Measurements from ENCODE around the gene TNS3. TPM values are rescaled to one million over a fixed set of nuclear protein-coding genes. Genes with fewer than 3 reads are reported as not detected.

Gene TNS3
- total and polyA plus RNA-seq, 2 experiments from 2014 or later = 2.7 to 5.7 TPM

GRCh38 chr7:47301105-47301477 is 280.8 kb downstream of the TNS3 start:
- H3K27me3 ChIP-seq = no peaks in the 10 kb centered on the region
- no peak for TF ChIP-seq CTCF (IDR thresholded peaks at IDR 0.05; ENCODE audit: low read depth, low read length)
- H3K4me3 ChIP-seq = no peak overlapping the region
- no peak overlapping the region for H3K27ac ChIP-seq
- H3K36me3 ChIP-seq = no peaks in the 10 kb centered on the region
- H3K4me1 ChIP-seq (ENCODE audit: low read depth) = no peaks in the 10 kb centered on the region
- DNase-seq (ENCODE audit: low read depth in 1 of 2, low spot score in 1 of 2) = no peak
- H3K9me3 ChIP-seq (ENCODE audit: low read depth) = no peaks in the 10 kb centered on the region

- Histone ChIP-seq H3K36me3 (no peaks in the 10 kb centered on the region), H3K27ac (no peak overlapping the region), H3K9me3 (ENCODE audit: low read depth) (no peaks in the 10 kb centered on the region), H3K4me1 (ENCODE audit: low read depth) (no peaks in the 10 kb centered on the region), H3K27me3 (no peaks in the 10 kb centered on the region), H3K4me3 (no peak overlapping the region)
- DNase-seq (ENCODE audit: low read depth in 1 of 2, low spot score in 1 of 2) = no peak
- TF ChIP-seq CTCF (IDR thresholded peaks at IDR 0.05; ENCODE audit: low read depth, low read length) = no peak
Observed at GRCh38 chr7:47300472-47301104, 281.3 kb downstream of the TNS3 start.

GRCh38 chr7:47299496-47299895 is 282.4 kb downstream of the TNS3 start:
- no peak for DNase-seq (ENCODE audit: low read depth in 1 of 2, low spot score in 1 of 2)
- no peak overlapping the region for H3K4me3 ChIP-seq
- no peak for TF ChIP-seq CTCF (IDR thresholded peaks at IDR 0.05; ENCODE audit: low read depth, low read length)
- no peaks in the 10 kb centered on the region for H3K4me1 ChIP-seq (ENCODE audit: low read depth)
- no peaks in the 10 kb centered on the region for H3K36me3 ChIP-seq
- H3K27ac ChIP-seq = no peak overlapping the region
- no peaks in the 10 kb centered on the region for H3K27me3 ChIP-seq
- H3K9me3 ChIP-seq (ENCODE audit: low read depth) = no peaks in the 10 kb centered on the region

GRCh38 chr7:47298636-47299035 is 283.3 kb downstream of the TNS3 start:
- TF ChIP-seq CTCF (IDR thresholded peaks at IDR 0.05; ENCODE audit: low read depth, low read length) = no peak
- no peaks in the 10 kb centered on the region for H3K27me3 ChIP-seq
- no peak overlapping the region for H3K4me3 ChIP-seq
- no peaks in the 10 kb centered on the region for H3K9me3 ChIP-seq (ENCODE audit: low read depth)
- no peak for DNase-seq (ENCODE audit: low read depth in 1 of 2, low spot score in 1 of 2)
- no peaks in the 10 kb centered on the region for H3K4me1 ChIP-seq (ENCODE audit: low read depth)
- no peaks in the 10 kb centered on the region for H3K36me3 ChIP-seq
- no peak overlapping the region for H3K27ac ChIP-seq

- no peak overlapping the region for H3K27ac ChIP-seq
- H3K4me3 ChIP-seq = no peak overlapping the region
- H3K4me1 ChIP-seq (ENCODE audit: low read depth) = no peaks in the 10 kb centered on the region
- H3K27me3 ChIP-seq = no peaks in the 10 kb centered on the region
- no peak for DNase-seq (ENCODE audit: low read depth in 1 of 2, low spot score in 1 of 2)
- H3K36me3 ChIP-seq = no peaks in the 10 kb centered on the region
- TF ChIP-seq CTCF (IDR thresholded peaks at IDR 0.05; ENCODE audit: low read depth, low read length) = no peak
- H3K9me3 ChIP-seq (ENCODE audit: low read depth) = no peaks in the 10 kb centered on the region
Observed at GRCh38 chr7:47297120-47297519, 284.8 kb downstream of the TNS3 start.

Measured in cardiac muscle cell (in vitro differentiated cells and primary cell).